ACHN (cell line): ENCODE measurements around the gene COA7.
"Not testable (repeated sequence)": the region's sequence is repeated elsewhere in the genome, so short reads cannot be mapped to it uniquely, and the experiment has no call there.

Experiments
- DNase-seq: peaks from one replicate; pipeline ENCODE4 v3.0.0-alpha.2; 2015
- in situ Hi-C: cut with HindIII; loops from 2 replicates; pipeline ENCODE4 v1.10.0; 2017; ENCODE audit warnings: low sequenced_read_pairs, low pct_ligation_motif_present, low pct_unique_long_range_greater_than_20kb

Gene COA7

GRCh38 chr1:52697795-52698674, at the start of gene COA7:
Gene COA7 (minus strand): TSS chr1:52698347. CDS start chr1:52698326, 21 bp downstream.
- peak; percentile 82 for DNase-seq
- in situ Hi-C loops, result no loop called here

- DNase-seq, result no peak
- in situ Hi-C loops, result no loop called here
Observed at GRCh38 chr1:52747450-52747849, 49.3 kb upstream of the COA7 start.

- in situ Hi-C loops, result no loop called here
- DNase-seq, result no peak
Observed at GRCh38 chr1:52746189-52746588, 48.0 kb upstream of the COA7 start.

- in situ Hi-C loops, result no loop called here
- no peak for DNase-seq
Observed at GRCh38 chr1:52741259-52741658, 43.1 kb upstream of the COA7 start.

GRCh38 chr1:52739699-52740467, 41.7 kb upstream of the COA7 start:
- DNase-seq, result no peak
- in situ Hi-C loops, result no loop called here

- no peak for DNase-seq
- in situ Hi-C loops, result no loop called here
Observed at GRCh38 chr1:52738893-52739292, 40.7 kb upstream of the COA7 start.

GRCh38 chr1:52738148-52738547, 40.0 kb upstream of the COA7 start:
- in situ Hi-C loops, result no loop called here
- no peak for DNase-seq

- in situ Hi-C loops, DNase-seq: not testable (repeated sequence)
Observed at GRCh38 chr1:52735371-52735770, 37.2 kb upstream of the COA7 start.

GRCh38 chr1:52733368-52733767, 35.2 kb upstream of the COA7 start:
- in situ Hi-C loops, result no loop called here
- DNase-seq, result no peak

- in situ Hi-C loops, result no loop called here
- no peak for DNase-seq
Observed at GRCh38 chr1:52727956-52728656, 30.0 kb upstream of the COA7 start.

- no peak for DNase-seq
- in situ Hi-C loops, result no loop called here
Observed at GRCh38 chr1:52727114-52727586, 29.0 kb upstream of the COA7 start.

- DNase-seq, result peak; percentile 79
- in situ Hi-C loops, result no loop called here
Observed at GRCh38 chr1:52726265-52727113, 28.3 kb upstream of the COA7 start, which contains the start of gene ZYG11B. Gene ZYG11B (plus strand): TSS chr1:52726453. CDS start chr1:52726654, 201 bp downstream.

- no peak for DNase-seq
- in situ Hi-C loops, result no loop called here
Observed at GRCh38 chr1:52725903-52726264, 27.7 kb upstream of the COA7 start.

GRCh38 chr1:52723260-52723659, 25.1 kb upstream of the COA7 start:
- in situ Hi-C loops, result no loop called here
- no peak for DNase-seq

- in situ Hi-C loops, DNase-seq: not testable (repeated sequence)
Observed at GRCh38 chr1:52715296-52715695, 17.1 kb upstream of the COA7 start.

GRCh38 chr1:52713590-52713989, 15.4 kb upstream of the COA7 start:
- in situ Hi-C loops, result no loop called here

GRCh38 chr1:52709016-52709415, 10.9 kb upstream of the COA7 start:
- no peak for DNase-seq
- in situ Hi-C loops, result no loop called here

More at GRCh38 chr1:52713590-52713989, 15.4 kb upstream of the COA7 start:
- no peak for DNase-seq
